GM21717 (cell line): Measurements from ENCODE around the gene FAM174C.

ENCODE experiments used
- ATAC-seq: cut with Tn5 transposase; IDR thresholded peaks from one replicate; pipeline ENCODE4 v1.9.1; 2021; ENCODE audit warnings: mild to moderate bottlenecking, moderate library complexity; ENCODE audit not compliant: unreplicated experiment

FAM174C gene

DNA sequence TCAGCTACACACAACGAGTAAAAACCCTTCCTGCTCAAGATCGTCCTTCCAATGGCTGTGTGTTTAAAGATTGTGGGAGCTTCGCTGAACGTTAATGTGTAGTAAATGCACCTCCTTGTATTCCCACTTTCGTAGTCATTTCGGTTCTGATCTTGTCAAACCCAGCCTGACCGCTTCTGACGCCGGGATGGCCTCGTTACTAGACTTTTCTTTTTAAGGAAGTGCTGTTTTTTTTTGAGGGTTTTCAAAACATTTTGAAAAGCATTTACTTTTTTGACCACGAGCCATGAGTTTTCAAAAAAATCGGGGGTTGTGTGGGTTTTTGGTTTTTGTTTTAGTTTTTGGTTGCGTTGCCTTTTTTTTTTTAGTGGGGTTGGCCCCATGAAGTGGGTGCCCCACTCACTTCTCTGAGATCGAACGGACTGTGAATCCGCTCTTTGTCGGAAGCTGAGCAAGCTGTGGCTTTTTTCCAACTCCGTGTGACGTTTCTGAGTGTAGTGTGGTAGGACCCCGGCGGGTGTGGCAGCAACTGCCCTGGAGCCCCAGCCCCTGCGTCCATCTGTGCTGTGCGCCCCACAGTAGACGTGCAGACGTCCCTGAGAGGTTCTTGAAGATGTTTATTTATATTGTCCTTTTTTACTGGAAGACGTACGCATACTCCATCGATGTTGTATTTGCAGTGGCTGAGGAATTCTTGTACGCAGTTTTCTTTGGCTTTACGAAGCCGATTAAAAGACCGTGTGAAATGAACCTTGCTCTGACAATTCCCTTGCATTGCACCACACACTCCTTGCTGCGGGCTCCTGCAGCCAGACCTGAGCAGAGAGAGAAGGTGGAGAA is 2.7 kb upstream of the FAM174C start:
- no peak for ATAC-seq

DNA sequence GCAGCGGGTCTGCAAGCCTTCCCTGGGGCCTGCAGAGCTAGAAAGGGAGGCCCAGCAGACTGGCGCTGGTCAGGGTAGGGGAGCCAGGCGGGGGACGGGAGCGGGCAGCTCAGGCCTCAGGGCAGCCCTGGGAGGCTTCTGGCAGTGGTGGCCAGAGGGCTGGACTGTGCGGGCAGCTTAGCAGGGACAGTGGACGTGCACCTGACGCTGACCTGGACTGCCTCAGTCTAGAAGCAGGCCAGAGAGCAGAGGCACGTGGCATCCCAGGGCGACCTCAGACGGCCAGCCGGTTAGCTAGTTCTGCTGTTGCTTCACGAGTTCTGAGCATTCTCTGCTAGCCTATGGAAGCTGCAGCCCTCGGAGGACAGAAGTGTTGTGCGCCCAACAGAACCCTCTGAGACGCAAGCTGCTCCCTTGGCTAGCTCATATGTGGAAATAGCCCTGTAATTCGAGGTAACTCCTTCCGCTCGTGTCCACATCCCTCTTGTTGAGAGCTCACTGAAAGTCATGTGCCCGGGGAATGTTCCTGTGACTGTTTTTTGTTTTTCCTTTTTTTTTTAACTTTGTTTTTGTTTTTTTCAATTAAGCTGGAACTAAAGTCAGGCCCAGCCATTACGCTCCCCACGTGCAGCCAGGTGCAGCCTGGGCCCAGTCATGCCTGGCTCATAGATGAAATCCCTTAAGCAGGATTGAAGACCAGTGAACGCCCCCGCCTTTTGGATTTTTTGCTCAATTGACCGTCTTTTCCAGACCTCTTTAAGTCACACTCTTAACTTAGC is 1.9 kb upstream of the FAM174C start:
- no peak for ATAC-seq

DNA sequence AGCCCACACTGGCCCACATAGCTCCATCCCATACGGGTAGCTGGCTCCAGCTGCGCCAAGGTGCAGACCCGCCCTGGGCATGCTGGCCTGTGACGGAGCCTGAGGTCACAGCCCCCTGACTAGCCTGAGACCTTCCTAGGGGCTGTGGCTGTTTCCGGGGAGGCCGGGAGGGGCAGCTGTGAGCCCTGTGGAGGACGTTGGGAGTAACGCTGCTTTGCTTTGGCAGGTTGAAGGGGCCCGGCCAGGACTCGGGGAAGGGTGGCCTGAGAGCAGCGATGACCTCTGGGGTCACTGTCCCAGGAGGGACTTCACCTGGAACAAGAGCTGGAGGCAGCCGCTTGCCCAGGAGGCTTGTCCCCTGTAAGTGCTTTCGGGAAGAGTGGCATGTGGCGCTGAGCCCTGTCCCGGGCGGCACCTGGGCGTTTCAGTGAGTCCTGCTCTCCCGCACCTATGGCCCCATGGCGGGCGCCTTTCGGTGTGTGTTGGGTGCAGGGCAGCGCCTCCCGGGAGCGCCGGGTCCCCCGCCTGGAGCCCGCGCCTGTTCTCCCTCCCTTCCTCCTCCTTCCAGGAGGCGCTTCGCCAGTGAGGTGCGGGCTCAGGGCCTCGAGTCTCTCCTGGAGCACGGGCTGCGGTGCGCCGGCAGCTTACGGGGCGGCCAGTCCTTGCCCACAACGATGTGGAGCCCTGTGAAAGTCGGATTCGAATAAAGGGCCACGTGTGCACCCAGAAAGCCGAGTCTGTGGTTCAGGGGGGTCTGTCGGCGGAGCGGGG is 1.1 kb upstream of the FAM174C start:
- no peak for ATAC-seq

DNA sequence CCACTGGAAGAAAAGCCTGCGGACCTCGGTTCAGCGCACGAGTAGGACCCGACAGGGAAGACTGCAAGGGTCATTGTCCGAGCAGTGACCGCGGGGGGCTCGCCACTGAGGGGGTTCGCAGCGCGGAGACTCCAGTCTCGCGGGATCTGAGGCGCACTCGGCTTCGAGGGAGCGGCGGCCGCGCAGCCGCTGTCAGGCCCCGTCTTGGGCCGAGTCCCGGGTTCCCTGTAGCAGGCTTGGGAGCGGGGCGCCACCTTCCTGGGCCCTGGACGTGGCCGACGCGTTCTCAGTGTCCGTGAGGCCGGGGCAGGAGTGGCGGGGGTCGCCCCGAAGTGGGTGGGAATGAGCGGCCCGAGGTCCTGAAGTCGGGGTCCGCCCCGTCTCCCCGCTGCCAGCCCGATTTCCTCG is 474 bp upstream of the FAM174C start:
- no peak for ATAC-seq

DNA sequence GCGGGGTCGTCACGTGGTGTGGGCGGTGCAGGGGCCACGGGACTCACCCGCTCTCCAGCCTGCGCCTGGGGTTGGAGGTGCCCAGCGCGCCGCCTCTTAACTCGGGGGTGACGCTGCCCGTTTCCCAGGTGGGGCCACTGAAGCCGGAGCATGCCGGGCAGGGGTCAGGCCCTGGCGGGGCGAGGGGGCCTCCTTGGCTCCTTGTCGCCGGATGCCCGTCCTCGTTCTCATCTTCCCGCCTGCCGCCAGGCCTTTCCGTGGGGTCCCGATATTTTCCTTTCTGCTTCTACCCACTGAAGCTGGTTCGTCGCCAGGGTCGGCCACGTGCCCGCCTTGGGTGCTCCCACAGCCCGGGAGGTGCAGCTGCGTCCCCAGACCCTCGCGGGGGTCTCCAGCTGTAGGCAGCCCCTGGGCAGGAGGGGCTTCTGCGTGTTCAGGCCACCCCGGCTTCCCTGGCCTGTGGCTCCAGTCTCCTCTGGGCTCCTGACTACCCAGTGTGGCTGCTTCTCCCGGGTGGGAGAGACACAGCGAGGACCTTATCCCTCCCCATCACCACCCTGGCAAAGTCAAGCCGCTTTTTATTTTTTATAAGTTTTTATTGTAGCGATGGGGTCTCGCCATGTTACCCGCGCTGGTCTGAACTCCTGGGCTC is 772 bp downstream of the FAM174C start:
- peak; percentile 8 for ATAC-seq

DNA sequence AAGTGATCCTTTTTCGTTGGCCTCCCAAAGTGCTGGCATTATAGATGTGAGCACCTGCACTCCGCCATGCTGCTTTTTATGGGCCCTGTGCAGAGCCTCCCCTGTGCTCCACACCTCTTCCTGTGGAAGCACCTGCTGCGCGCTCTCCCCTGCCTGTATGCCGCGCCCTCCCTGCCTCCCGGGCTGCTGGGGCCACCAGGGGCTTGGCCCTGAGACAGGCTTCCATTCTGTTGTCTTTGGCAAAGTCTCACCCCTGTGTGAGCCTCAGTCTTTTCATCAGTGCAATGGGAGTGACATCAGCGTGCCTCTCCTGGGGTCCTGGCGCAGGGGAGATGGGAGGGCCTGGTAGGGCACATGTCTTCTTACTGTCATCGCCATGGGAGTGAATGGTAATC is 1.3 kb downstream of the FAM174C start:
- ATAC-seq = no peak

DNA sequence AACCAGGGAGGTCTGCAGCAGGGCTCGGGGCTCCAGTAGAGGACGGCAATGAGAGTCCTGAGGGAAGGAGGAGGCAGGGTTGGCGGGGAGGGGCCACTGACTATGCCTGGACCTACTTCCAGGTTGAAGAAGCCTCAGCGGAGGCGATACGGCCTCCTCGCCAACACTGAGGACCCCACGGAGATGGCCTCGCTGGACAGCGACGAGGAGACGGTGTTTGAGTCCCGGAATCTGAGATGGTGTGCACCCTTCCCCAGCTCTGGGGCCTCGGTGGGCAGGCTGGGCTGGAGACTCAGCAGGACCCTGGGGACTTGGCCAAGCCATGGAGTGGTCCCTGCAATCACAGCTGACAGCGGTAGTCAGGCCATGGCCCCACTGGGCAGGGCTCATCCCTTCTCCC is 1.7 kb downstream of the FAM174C start:
- no peak for ATAC-seq

DNA sequence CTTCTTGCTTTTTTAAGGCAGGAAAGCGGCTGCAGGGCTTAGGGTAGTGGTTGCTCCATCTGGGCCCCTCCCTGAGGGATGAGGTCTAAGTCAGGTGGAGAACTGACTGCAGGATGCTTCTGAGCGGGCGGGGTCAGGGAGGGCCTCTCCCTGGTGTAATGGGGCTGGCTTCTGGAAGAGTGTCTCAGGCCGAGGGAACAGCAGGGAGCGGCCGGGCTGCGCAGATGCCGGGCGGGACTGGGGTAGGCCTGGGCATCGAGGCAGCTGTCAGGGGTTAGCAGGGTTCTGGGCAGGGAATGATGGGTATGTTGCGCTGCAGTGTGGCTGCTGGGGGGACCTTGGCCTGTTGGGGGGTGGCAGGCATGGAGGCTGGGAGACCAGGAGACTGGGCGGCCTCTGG is 2.7 kb downstream of the FAM174C start:
- ATAC-seq = no peak

DNA sequence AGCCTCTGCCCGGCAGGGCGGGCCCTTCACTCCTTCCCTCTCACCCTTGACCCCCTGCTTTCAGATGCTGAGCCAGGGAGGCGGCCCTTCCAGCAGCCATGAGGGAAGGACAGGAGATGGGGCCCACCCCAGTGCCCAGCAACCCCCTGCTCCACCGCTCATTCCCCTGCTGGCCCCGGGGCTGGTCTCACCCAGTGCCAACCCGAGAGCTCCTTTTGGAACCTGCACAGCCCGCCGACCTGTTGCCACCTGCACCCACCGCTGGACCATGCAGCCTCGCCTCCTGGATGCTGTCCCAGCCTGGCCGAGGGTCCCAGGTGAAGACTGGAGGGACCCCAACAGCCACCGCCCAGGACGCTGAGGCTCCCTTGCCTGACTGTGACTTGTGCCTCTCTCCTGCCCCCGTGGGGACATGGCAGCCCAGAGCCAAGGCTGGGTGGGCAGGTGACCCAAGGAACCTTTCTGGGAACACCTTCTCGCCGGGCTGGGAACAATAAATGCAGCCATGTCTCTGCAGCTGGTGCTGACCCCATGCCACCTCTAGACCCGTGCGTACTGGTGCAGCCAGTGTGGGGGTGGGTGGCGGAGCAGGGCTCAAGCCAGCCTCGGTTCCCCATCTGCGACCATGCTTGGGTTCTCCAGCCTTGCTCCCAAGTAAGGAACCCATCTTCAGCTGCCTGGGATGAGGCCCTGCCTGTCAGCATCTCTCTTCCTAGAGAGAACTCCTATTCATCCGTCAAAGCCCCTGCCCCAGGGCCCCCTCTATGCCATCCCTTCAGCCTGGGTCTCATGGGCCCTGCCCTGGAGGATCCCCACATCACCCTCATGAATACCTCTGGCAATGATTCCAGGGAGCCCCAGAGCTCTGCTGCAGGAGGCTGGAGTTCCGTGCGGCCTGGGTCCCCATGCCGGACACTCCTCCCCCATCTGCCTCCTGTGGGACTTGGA is 3.7 kb downstream of the FAM174C start:
- ATAC-seq = no peak

DNA sequence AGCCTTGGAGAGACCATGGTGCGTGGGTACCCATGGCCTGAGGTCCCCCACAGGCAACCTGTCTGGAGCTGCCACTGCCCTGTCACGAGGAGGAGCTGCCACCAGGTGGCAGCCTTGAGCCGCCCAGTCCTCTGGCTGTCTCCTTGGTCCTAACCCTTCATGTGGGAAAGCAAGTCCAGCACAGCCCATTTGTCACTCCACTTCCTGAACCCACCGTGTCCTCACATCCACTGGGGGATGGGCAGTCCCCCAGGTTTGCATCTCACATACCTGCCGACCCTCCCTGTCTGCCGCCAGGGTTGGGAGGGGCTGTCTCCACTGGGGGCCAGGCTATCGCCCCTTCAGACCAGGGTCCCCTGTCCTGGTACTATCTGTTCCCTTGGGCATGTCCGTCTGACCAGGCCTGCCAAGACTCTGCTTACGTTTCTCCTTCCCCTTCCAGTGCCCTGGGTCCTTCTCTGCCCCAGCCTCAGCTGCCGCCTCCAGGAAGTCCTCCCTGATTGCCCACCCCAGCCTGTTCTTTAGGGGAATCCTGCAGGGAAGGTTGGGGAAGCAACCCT is 4.5 kb downstream of the FAM174C start:
- no peak for ATAC-seq

DNA sequence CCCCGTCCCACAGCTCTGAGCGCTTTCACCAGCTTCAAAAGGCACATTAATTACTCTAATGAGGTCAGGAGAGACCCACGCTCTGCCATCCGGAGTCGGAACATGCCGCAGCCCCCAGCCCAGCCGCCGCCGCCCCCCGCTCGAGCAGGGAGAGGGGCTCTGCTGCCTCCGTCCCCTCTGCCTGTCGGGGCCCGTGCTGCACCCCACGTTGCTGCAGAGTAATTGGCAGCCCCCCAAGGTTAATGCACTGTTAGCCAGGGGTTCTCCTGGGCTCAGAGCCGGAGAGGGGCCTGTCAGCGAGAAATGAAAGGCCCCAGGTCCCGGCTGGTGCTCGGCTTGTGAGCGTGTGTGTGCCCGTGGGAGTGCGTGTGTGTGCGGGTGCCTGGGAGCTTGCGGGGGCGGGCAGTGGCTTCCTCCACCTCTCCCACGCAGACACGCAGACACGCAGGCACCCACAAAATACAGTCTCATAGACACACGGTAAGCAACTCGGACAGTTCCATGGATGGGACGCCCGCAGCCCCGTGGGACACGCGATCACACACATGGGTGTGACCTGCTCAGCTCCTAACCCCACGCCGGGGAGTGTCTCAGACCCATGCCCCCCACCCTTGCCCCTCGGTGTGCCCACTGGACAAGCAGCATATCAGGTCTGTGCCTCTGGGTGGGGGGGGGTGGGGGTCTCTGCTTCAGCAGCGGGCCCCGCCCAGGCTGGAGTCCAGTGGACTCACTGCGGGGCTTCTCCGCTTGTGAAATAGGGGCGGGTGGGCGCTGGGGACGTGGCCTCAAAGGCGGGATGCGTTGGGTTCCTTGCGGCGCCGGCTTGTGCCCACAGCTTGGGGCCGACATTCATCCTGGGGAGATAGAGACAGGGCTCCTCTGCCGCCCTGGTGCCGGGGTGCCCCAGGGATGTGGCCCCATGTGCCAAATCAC is 5.6 kb downstream of the FAM174C start:
- no peak for ATAC-seq

DNA sequence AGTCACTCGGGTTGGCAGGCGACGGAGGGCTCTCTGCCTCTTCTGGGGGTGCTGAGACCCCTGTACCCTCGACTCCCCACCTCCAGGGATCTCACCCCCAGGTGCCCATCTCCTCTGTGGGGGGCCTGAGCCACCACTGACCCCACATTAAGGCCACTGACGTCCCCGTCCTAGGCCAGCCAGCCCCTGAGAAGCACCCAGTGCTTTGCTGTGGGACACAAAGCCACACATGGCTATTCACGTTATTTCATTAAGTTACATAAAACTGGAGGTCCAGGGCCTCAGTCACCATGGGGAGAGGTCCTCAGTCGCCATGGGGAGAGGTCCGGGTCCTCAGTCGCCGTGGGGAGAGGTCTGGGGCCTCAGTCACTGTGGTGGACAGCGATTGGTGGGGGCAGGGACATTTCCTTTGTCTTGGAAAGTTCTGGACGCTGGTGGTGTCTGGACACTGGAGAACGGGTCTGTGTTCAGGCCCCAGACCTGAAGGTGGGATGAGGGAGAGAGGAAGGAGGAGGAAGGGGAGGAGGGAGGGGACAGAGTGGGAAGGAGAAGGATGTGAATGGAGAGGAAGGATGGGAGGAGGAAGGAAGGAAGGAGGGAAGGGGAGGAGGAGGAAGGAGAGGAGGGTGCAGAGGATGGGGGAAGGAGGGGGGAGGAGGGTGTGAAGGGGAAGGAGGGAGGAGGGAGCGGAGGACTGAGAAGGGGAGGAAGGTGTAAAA is 6.4 kb downstream of the FAM174C start:
- no peak for ATAC-seq

DNA sequence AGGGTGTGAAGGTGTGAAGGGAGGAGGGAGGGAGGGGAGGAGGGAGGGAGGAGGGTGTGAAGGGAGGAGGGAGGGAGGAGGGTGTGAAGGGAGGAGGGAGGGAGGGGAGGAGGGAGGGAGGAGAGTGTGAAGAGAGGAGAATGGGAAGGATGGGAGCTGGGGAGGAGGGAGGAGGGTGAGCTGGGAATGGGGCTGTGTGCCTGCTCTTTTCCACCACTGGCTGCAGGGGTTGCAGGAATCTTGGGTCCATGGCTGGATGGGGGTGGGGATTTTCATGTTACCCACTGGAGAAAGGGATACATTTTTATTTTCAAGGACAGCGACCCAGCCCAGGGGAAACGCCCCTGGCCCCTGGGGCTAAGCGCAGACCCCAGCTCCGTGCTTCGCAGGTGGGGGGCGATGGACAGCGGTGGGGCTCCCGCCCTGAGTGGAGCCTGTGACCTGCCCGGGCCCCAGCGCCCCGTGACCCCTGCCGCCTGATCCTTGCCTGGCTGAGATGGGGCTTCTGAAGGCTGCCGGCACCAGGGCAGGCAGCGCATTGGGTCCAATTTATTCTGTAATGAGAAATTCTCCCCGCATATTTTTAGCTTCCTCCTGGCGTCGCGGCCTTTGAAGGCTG is 7.4 kb downstream of the FAM174C start:
- no peak for ATAC-seq

DNA sequence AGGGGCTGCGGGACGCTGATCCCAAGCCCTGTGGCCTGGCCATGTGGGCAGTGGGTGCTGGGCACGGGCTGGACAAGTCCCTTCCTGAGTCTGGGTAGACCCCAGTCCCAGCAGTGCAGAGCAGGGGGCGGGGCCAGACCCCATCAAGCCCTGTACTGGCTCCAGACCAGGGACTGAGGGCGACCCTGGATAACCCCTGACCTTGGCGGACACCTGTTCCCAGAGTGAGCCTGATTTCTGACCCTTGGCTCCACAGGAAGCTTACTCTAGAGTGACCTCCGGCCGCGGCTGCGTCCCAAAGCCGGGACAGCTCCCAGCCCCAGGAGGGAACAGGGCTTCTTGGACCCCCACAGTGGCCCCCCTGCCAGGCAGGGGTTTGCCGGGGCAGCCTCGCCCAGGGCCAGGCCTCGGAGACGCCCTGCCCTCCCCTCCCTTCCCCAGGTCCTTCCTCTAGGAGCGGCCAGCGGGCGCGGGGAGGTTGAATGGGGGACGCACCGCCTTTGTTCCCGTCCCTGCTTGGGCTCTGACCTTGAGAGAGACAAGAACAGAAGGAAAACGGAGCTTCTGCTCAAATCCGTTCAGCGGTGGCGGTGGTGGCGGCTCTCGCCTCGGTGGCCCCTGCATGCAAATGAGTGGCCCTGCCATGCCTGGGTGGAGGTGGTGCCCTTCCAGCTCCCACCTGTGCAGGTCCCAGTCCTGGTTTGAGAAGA is 8.0 kb downstream of the FAM174C start:
- no peak for ATAC-seq

DNA sequence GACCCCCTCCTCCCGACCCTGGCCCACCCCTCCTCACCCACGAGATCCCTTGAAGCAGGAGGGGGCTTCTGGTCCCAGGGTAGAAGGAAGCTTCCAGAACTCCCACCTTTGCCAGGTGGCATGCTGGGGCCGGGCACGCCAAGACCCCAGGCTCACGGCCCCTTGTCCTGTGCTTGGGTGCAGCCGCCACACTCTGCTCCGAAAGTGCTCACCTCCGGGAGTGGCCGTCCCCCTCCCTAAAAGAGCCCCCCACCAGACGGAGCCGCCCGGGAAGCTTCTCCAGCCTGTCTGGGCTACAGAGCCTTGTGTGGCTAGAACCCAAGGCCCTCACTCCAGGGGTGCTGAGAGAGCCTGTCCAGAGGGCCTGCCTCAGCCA is 8.6 kb downstream of the FAM174C start:
- ATAC-seq = no peak

DNA sequence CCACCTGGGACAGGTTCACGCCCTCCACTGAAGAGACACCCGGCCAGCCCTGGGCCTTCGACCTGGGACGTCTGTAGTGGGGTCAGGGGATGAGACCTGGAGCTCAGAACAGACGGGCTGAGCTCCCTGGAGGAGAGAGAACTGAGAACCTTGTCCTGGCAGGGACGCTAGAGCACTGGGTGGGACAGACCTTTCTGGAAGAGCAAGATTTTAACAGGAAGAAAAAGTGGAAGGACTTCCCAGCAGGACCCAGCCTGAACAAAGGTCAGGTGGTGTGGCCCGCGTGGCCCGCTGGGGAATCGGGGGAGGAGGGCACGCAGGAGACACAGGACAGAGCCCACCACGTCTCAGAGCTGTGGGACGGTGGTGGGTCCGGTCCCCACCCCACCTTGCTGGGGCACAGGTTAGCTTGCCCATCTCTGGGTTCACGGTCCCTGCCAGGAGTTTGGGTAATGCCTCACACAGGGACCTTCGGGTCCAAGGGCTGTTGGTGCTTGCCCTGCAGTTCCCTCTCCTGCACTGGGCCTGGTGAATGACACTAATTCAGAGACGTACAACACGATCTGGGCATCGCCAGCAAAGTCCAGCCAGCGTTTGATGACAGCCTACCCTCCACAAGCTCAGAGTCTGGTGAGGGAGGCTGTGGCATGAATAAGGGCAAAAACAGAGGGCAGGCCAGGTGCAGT is 9.1 kb downstream of the FAM174C start:
- no peak for ATAC-seq
